Colon (tissue), 2 donors: ENCODE data around the gene CDS2.
A peak's percentile ranks its signal among the peaks of the same experiment; 100 is the strongest.
"Not testable (repeated sequence)": the region's sequence is repeated elsewhere in the genome, so short reads cannot be mapped to it uniquely, and the experiment has no call there.

Experiments
- FAIRE-seq: peaks from 2 replicates; lab custom pipeline; 2012; peaks lifted over from hg19 to GRCh38; lab: Jason Lieb, UNC
- donor health status: control.
- donor health status: control.

The CDS2 gene

DNA sequence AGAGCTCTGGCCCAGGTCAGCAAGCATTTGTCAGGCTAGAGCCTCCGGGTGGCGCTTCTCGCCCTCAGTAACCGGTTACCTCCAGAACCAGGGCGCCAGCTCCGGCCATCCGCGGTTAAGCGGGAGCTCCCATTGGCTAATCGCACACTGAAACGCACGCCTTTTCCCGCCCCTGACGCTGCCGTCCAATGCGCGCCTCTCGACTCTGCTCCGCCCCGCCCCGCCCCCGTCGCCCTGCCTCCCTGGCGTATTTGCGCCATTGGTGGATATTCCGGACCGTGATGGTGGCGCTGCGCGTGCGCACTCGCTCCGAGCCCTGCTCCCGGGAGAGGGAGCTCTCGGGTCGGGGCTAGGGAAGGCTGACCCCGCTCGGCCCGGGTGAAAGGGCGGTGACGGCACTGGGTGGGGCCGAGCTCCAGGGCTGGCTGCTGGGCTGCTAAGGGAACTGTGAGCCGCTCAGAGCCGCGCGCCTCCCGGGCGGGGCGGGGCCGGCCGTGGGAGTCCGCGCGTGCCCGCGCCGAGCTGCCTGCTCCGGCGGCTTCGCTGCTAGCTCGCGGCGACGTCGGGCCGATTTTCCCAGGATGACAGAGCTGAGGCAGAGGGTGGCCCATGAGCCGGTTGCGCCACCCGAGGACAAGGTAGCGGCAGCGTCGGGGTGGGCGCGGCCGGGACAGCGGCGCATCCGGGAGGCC lies at the start of gene CDS2:
TSS of gene CDS2 (plus strand) at position 497 of the 692 bp plus-strand sequence. CDS start at position 582, 85 bp downstream.
- FAIRE-seq = no peak

DNA sequence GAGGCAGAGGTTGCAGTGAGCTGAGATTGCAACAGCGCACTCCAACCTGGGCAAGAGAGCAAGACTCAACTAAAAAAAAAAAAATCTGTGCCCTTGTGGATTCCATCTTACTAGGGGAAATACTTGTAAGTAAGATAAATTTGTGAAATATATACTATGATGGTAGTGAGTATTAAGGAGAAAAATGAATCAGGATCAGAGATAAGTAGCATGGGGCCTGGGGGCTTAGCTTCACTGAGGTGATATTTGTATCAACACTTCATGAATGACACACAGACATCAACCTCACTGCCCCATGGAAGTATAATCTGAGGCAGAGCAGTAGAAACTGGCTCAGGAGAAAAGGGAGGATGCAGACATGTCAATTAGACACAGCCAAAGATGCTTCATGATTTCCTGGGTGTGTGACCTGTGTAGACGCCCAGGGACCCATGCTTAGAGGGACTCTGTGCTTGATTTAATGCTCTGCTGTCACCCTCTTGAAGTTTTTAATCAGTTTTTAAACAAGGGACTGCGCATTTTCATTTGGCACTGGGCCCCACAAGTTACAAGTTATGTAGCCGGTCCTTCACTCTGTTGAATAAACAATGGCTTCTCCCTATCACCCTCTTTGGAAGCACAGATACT lies 48.9 kb upstream of the CDS2 start:
- no peak for FAIRE-seq

DNA sequence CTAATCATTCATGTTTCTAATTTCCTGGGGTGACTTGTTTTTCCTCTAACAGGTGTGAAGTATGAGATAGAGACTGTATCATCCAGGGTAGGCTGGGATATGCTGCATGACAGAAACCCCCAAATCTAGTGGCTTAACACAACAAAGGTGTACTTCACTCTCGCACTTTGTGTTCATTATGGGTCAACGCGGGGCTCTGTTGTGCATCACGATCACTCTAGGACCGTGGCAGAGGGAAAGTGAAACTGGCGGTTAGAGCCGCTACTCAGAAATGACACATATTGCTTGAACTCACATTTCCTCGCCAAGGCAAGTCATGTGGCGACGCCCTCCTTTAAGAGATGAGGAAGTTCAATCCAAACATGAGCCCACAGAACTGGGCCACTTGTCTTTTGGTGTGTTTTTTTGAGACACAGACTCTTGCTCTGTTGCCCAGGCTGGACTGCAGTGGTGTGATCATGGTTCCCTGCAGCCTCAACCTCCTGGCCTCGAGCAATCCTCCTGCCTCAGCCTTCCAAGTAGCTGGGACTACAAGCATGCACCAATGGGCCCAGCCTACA lies 48.3 kb upstream of the CDS2 start:
- FAIRE-seq = peak; percentile 71

DNA sequence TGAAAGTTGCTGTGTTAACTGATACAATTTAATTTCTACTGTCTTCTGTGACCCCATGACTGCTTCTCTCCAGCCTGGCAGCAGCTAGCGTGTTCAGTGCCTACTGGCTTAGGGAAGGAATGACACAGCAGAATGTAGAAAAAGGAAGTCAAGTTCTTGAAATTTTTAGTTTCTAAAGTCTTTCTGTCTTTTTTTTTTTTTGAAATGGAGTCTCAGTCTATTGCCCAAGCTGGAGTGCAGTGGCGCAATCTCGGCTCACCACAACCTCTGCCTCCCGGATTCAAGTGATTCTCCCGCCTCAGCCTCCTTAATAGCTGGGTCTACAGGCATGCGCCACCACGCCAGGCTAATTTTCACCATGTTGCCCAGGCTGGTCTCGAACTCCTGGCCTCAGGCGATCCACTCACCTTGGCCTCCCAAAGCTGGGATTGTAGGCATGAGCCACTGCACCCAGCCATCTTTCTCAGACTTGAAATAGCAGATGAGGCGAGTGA lies 46.4 kb upstream of the CDS2 start:
- no peak for FAIRE-seq

DNA sequence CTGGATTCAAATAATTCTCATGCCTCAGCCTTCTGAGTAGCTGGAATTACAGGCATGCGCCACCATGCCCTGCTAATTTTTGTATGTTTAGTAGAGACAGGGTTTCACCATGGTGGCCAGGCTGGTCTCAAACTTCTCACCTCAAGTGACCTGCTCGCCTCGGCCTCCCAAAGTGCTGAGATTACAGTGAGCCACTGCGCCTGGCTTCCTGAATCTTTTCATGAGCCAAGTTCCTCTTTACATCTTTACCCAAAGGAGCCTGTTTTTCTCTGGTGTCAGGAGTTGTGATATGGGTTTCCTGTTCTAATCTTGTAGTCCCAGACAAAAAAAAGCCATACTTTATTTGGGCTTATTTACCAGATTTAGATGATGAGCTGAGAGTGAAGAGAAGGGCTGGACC lies 41.4 kb upstream of the CDS2 start:
- FAIRE-seq = no peak

DNA sequence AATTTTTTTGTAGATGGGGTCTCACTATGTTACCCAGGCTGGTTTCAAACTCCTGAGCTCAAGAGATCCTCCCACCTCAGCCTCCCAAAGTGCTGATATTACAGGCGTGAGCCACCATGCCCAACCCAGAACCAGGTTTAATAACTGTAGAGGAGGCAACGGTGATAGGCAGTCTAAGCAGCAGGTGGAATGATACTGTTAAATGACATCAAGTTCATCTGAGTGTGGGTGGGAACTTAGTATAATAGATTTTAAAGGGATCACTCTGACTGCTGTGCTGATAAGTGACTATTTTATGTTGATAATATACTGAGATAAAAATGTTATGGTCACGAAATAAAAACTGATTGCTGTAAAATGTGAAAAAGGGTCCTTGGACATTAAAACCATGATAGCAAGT lies 38.1 kb upstream of the CDS2 start:
- FAIRE-seq = no peak

DNA sequence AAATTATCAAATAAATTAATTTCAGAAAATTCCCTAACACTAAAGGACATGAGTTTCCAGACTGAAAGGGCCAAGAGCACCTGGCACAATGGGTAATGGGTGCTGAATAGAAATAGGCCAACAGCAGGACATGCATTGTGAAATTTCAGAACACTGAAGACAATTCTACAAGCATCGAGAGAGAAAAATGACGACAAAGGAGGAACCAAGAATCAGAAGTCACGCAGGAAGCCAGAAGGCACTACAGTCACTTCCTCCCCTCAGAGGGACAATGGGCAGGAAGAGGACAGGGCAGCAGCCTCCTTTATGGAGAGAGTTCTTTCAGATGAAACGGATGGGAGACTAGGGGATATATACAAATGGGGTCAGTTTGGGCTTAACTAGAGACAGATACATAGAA lies 36.6 kb upstream of the CDS2 start:
- no peak for FAIRE-seq

DNA sequence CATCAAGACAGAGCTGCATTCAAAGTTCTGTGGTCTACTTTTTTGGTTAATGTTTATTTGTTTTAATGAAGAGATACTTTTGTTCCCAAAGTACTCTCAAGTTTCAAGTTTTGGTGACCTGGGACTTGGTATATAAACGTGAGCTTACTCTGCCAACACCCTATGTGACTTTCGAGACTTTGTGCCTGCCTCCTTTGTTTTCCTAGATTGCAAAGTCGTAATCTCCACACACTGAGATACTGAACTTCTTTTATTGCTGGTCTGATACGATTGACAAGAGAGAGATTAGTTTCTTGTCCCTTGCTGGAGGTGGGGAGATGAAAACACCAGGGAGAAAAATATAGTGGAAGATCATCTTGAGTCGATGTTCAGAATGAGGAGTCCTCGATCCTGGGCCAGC lies 34.9 kb upstream of the CDS2 start:
- FAIRE-seq = no peak

DNA sequence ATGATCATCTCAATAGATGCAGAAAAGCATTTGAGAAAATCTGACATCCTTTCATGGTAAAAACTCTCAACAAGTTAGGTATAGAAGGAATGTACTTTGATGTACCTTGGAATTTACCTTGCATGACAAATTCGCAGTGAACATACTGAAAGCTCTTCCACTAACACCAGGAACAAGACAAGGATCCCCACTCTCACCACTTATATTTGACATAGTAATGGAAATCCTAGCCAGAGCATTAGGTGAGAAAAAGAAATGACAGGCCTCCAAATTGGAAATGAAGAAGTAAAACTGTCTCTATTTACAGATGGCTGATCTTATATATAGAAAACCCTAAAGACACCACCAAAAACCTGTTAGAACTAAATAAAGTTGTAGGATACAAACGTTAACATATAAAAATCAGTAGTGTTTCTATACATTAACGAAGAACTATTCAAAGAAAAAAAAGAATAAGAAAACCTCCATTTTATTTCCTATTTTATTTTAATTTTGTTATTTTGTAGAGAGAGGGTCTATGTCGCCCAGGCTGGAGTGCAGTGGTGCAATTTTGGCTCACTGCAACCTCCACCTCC lies 34.0 kb upstream of the CDS2 start:
- FAIRE-seq = no peak

DNA sequence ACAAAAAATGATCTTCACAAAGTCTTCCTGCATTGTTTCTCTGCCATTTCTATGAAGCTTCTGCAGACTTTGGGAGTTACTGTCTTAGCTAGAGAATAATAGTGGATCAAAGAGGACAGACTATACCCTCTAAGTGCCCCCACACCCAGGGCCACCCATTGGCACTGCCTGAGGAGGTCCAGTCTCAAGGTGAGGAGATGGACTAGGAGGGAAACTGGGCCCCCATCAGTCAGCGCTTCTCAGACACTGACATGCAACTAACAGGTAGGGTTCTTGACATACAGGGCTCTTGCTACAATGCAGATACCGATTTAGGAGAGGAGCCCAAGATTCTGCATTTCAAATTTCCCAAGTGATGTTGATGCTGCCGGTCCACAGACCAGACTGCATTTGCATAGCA lies 31.4 kb upstream of the CDS2 start:
- no peak for FAIRE-seq

DNA sequence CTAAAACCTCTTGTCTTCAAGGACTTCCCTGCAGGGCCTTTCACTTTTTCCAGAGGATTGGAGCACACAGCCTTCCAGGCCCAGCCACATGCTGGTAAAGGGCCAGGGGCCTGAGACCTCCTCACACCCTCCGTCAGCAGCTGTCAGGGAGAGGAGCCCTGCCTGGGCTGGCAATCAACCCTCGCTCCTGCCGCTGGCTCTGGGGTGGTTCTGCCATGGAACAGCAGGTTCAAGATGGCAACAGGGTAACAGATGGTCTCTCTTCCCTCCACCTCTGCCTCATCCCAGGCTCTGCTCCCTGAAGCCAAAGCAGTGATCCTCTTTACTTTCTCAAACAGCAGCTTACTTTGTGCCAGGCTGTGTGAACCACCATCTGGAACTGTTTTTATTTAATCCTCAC lies 30.9 kb upstream of the CDS2 start:
- no peak for FAIRE-seq

DNA sequence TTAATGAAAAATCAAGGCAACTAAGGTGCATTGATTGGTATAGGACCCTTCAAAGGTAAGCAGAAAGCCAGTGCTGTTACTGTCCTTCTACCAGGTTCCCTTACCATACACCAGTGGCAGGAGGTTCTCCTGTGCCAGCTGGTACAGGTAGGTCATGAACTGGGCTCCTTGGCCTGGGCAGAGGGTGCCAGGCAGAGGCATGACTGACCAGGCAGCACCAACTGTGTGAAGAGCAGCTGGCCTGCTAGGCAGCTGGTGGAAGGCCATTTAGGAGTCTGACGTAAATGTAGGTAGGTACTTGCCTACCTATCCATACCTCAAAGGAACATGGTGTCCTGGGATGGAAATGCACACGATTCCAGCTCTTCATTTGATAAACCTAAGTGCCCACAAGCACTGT lies 30.3 kb upstream of the CDS2 start:
- FAIRE-seq = no peak

DNA sequence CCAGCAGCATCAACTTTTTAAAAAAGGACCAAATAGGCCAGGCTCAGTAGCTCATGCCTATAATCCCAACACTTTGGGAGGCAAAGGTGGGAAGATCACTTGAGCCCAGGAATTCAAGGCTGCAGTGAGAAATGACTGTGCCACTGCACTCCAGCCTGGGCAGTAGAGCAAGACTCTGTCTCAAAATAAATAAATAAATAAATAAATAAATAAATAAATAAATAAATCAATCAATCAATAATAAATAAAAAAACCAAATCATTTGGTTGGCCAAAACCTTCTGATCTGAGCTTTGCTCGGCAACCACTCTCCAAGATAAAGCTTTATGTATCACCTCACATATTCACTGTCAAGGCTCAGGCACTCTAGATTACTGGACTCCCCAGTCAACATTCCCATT lies 27.8 kb upstream of the CDS2 start:
- FAIRE-seq = not testable (repeated sequence)

DNA sequence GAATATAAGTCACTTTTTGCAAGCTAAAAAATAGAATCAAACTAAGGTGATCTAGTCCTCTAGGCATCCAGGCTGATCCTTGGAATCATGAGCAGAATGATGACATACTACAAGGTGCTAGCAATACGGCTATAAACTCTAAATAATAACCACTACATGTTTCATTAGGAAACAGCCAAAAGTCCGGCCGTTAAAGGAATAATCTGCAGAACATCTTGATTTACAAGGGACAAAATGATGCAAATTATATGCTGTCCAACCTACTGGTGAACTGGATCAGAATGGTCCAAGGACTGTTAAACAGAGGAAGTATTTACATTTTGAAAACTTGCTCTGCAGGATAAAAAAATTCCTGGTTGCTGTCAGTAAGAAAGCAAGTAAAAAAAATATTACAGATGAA lies 26.9 kb upstream of the CDS2 start:
- not testable (repeated sequence) for FAIRE-seq

DNA sequence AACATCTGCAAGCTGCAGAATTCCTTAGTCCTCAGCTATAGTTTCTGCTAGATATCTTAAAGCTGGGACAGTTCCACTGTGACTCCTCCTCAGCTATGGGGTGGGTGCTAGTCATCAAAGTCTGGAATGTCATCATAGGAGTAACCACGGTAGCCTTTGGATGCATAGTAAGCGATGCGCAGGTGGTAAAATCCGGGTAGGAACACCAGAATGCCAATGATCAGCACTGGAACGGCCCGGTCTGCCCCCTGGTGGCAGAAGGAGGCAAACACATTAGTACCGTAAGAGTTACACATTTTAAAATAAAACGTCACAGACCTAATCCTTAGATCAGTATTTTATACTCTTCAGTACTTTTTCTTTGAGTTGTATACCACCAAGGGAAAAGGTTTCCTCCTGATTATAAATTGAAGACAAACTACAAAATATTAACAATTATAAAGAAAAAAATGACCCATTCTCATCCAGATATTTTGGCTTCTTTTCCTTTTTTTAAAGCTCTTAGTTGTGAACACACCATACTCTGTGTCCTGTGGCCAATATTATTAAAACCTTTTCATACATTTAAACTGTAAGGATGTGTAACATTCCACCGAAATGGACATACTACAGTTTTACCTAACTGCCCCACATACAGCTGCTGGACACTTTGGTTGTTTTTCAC lies 26.0 kb upstream of the CDS2 start:
- no peak for FAIRE-seq

DNA sequence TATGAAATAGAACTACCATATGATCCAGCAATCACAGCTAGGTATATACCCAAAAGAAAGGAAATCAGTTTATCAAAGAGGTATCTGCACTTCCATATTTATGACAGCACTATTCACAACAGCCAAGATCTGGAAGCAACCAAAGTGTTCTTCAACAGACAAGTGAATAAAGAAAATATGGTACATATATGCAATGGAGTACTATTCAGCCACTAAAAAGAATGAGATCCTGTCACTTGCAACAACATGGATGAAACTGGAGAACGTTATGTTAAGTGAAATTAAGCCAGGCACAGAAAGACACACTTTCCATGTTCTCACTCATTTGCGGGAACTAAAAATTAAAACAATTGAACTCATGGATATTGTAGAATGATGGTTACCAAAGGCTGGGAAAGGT lies 22.3 kb upstream of the CDS2 start:
- FAIRE-seq = no peak

DNA sequence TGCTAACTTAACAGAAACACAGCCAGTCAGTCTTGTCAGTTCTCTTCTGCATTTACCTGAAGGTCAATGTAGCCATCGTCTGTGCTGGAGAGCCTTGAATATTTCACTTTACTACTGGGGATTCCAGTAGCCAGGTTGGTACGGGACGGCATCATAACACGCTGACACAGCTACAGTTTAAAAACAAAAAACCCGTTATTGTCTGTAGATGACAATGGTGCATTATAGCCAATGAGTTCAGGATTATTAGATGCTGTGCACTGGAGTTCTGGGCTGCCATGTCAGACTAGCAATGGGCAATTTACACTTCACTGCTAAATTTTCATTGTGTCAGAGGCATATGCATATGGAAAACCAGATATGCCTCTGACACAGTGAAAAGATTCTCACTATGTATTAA lies 17.5 kb upstream of the CDS2 start:
- no peak for FAIRE-seq

DNA sequence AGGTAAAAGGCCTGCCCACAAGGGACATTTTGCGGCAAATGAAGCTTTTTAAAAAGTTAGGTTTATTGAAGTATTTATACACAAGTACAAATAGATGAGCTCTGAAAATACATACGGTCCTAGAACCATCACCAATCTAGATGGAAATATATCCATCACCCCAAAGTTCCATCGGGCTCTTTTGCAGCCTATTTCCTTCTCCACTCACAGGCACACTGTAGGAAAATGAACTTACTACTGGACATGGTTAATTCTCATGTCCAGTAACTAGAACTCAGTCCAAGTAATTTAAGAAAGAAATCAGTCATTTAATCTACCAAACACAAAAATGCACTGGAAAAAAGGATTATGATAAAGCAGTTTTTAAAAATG lies 13.2 kb upstream of the CDS2 start:
- no peak for FAIRE-seq

DNA sequence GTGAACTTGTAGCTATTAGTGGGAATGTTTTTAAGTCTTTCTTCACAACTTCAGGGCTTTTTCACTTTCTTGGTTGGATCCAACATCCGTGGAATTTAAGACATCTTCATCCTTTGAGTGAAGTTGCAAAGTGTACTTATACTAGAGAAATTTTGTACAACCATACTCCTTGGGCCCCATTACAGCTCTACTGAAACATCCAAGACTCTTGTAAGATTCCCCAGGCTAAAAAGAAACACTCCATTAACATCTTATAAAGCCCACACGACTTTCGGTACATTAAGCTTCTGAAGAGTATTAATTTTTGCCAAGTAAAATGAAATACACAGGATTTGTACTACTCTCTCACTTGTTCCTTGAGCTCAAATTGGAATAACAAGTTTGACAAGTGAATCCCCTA lies 12.4 kb upstream of the CDS2 start:
- FAIRE-seq = no peak

DNA sequence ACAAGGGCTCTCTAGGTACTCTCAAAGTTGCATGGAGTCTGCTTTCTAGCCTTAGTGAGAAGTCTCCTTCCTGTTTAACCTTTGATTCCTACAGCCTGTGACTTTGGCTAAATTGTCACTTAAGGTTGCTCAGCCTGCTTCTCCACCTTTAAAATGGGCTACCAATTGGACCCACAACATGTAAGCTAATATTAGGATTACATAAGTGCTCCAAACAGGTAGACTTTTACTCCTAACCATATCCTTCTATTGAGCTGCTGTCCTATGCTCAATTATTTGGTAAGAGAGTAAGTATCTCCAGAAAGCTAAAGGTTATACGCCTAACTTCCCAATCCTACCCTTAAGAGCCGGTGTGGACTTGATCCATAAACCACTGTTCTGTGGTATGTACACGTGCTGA lies 9.9 kb upstream of the CDS2 start:
- FAIRE-seq = no peak

DNA sequence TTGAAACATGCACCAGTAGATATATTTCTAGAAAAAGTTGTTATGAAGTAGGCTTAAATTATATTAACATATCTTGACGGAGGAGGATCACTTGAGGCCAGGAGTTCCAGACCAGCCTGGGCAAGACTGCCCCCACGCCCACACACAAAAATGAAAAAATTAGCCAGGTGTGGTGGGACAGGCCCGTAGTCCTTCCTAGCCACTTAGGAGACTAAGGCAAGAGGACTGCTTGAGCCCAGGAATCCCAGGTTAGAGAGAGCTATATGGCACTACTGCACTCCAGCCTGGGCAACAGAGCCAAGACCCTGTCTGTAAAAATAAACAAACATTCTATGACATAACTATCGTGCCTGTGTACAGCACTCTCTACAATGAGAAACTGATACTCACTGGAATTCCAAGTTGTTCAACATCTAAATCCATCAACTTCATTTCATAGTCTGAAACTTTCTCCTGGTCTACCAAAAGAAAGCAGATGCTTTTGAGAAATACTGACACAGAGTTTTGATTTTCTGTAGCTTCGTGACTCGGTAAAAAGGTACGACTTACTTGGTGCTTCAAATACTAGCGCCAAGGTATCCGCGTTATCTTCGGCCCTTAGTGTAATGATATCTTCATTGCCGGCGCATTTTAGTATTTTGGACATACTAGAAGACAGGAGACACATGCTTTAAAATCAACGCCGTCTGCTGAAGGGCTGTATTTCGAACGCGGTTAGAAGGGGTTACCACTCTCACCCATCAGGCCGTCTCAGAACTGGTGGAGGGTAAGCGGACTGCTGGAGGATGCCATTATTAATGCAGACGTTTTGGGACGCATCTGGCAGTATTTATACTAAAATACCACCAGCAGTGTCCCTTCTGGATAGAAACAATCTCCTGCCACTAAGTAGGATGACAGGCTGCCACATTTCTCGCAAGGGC lies 8.3 kb upstream of the CDS2 start:
- no peak for FAIRE-seq

DNA sequence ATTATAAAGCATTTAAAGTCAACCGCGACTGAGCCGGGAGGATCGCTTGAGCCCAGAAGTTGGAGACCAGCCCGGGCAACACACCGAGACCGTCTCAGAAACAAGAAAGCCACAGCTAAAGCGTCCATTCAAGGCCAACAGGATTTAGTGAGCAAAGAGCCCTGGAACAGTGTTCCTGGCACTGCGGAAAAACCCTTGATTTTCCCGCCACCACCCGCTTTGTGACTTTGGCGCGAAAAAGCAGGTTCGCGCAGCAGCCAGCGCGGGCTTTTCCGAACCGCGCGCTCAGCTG lies 7.7 kb upstream of the CDS2 start:
- no peak for FAIRE-seq
